HepG2 (cell line): ENCODE results near the gene OSBPL5. TPM values are rescaled to one million over a fixed set of nuclear protein-coding genes. Genes with fewer than 3 reads are reported as not detected.

Experiments used
- ATAC-seq: fragments of 200-7000 bp; cut with Tn5 transposase; 3 replicates; pipeline ENCODE4 v1.9.1; 2020; ENCODE audit warnings: mild to moderate bottlenecking, moderate library complexity
- BruUV-seq: library from RNA; stranded (reverse); fragments of 400-500 nt; replicated peaks from 2 replicates; lab custom pipeline; 2021; lab: Mats Ljungman, UMichigan
- CTCF ChIA-PET: fragments of 300-600 bp; formaldehyde crosslinking; extraction: SDS; loops from one replicate; lab custom pipeline; 2021; ENCODE audit warnings: low total read pairs, inconsistent platforms, low intra/inter-chr PET ratio; lab: Yijun Ruan, JAX
- POLR2A ChIA-PET: fragments of 350-600 bp; sonication (Branson Sonifier 250); formaldehyde crosslinking; loops from one replicate; lab custom pipeline; 2020; ENCODE audit warnings: antibody characterized with exemption, inconsistent platforms; lab: Yijun Ruan, JAX
- DNase-seq: peaks from one replicate; pipeline ENCODE4 v3.0.0-alpha.2; 2015; ENCODE audit warnings: low spot score
- FAIRE-seq: peaks from 3 replicates; lab custom pipeline; 2011; peaks lifted over from hg19 to GRCh38; lab: Jason Lieb, UNC
- H2AFZ ChIP-seq: one replicate; pipeline ENCODE4 v1.6.1; 2011; ENCODE audit warnings: low read length, inconsistent platforms
- H3K27ac ChIP-seq: fragments of 300-600 bp; 3 replicates; pipeline ENCODE4 v1.8.0; 2011; ENCODE audit warnings: mixed run types, mild to moderate bottlenecking, mixed read lengths, low read length, inconsistent platforms; ENCODE audit not compliant: insufficient read depth; ENCODE audit errors: extremely low read length
- H3K27me3 ChIP-seq, 2 experiments: fragments of 200-600 bp in 1 of 2; 2 replicates in 1 of 2; 3 replicates in 1 of 2; pipeline versions ENCODE4 v1.6.0 to v1.8.0; 2011; ENCODE audit warnings: low read length in 2 of 2, mild to moderate bottlenecking in 2 of 2, moderate library complexity in 2 of 2, inconsistent platforms in 1 of 2; ENCODE audit not compliant: insufficient read depth in 2 of 2, control insufficient read depth in 1 of 2
- H3K36me3 ChIP-seq, 2 experiments: fragments of 200-600 bp in 1 of 2; replicated peaks in 1 of 2; 2 replicates in 1 of 2; 3 replicates in 1 of 2; pipeline versions ENCODE4 v1.5.1 to v1.8.0; 2011; ENCODE audit warnings: low read length in 2 of 2, inconsistent platforms in 1 of 2; ENCODE audit not compliant: insufficient read depth in 2 of 2, control insufficient read depth in 1 of 2
- H3K4me1 ChIP-seq: 2 replicates; pipeline ENCODE4 v1.5.1; 2012; ENCODE audit warnings: low read length, inconsistent platforms; ENCODE audit not compliant: insufficient read depth
- H3K4me2 ChIP-seq: 2 replicates; pipeline ENCODE4 v1.6.0; 2011; ENCODE audit warnings: low read depth, low read length, inconsistent platforms
- H3K4me3 ChIP-seq, 3 experiments: fragments of 200-600 bp in 1 of 3; sonication (generic), shearing (Covaris generic) in 1 of 3; replicated peaks in 1 of 3; 2 replicates each; pipeline ENCODE4 v1.5.1; 2011 to 2016; ENCODE audit warnings: low read length in 3 of 3, inconsistent platforms in 2 of 3, low read depth in 2 of 3, mild to moderate bottlenecking in 2 of 3, control low read depth in 1 of 3, mixed read lengths in 1 of 3; ENCODE audit not compliant: insufficient read depth in 1 of 3
- H3K79me2 ChIP-seq: one replicate; pipeline ENCODE4 v1.6.1; 2011; ENCODE audit warnings: low read length, inconsistent platforms; ENCODE audit not compliant: insufficient read depth
- H3K9ac ChIP-seq: 2 replicates; pipeline ENCODE4 v1.6.0; 2011; ENCODE audit warnings: mild to moderate bottlenecking, low read depth, low read length, inconsistent platforms; ENCODE audit not compliant: insufficient read depth
- H3K9me3 ChIP-seq: 2 replicates; pipeline ENCODE4 v1.5.1; 2012; ENCODE audit warnings: mild to moderate bottlenecking, low read length
- H4K20me1 ChIP-seq: 2 replicates; pipeline ENCODE4 v1.6.0; 2011; ENCODE audit warnings: inconsistent platforms, mild to moderate bottlenecking, low read length, moderate library complexity; ENCODE audit not compliant: insufficient read depth
- BCLAF1 ChIP-seq: fragments of 450-650 bp; IDR thresholded peaks from 2 replicates; pipeline ENCODE4 v1.6.1; 2017; ENCODE audit warnings: mild to moderate bottlenecking
- MXD4 ChIP-seq: IDR thresholded peaks from 2 replicates; pipeline ENCODE4 v1.6.1; 2016; ENCODE audit warnings: mild to moderate bottlenecking, missing biosample characterization, missing genetic modification reagents
- ZNF17 ChIP-seq: sonication (generic); formaldehyde crosslinking; IDR thresholded peaks from 2 replicates; pipeline ENCODE4 v1.5.0; 2020; ENCODE audit warnings: mild to moderate bottlenecking, missing genetic modification reagents
- WGBS: methylation state at CpG from one replicate; pipeline ENCODE4 v1.1.6; 2017; ENCODE audit warnings: low lambda C conversion rate; 5-methylcytosine and 5-hydroxymethylcytosine counted together
- in situ Hi-C: cut with HindIII; loops from 2 replicates; pipeline ENCODE4 v1.10.0; 2017; ENCODE audit warnings: low pct_unique_long_range_greater_than_20kb; ENCODE audit not compliant: extremely low pct_ligation_motif_present
- intact Hi-C: fragments of 100-400 bp; cut with micrococcal nuclease; formaldehyde crosslinking; loops from one replicate; pipeline ENCODE4 v1.10.0; 2022; ENCODE audit not compliant: unreplicated experiment
- polyA plus RNA-seq, 8 experiments: library from polyadenylated mRNA; depleted of rRNA in 3 of 8; stranded (reverse) in 7 of 8; unstranded in 1 of 8; fragments of >200 nt; fragmentation: Illumina TruSeq in 4 of 8; extraction: Trizol in 4 of 8; gene quantifications; 2 replicates each; pipeline versions ENCODE4 v1.2.1 to v1.2.3, GENCODE V29; 2011 to 2016; ENCODE audit warnings: low read depth in 4 of 8, missing spikeins in 1 of 8, mixed read lengths in 1 of 8; ENCODE audit not compliant: insufficient read depth in 1 of 8
- total RNA-seq, 5 experiments: library from RNA; depleted of rRNA; stranded (reverse); fragments of >200 nt; fragmentation: Illumina TruSeq; extraction: Trizol; gene quantifications; 2 replicates each; pipeline ENCODE4 v1.2.3, GENCODE V29; 2016; ENCODE audit warnings: low read depth in 1 of 5

The OSBPL5 gene
- total and polyA plus RNA-seq, 2 of the 13 experiments (the other 11 are each of a cell fraction or from before 2014, with no cell fraction given) = not detected

GRCh38 chr11:3132831-3133260 lies 32.3 kb downstream of the OSBPL5 start:
- WGBS = 13% methylated on average over 3 of the region's 8 CpGs

More at GRCh38 chr11:3132831-3133260, 32.3 kb downstream of the OSBPL5 start:
- no peaks in the 10 kb centered on the region; the same call in 1 of the 2 replicates for H4K20me1 ChIP-seq
- ChIA-PET POLR2A (no interaction called here), CTCF (no interaction called here)
- peaks cover 10 to 52% of the 10 kb centered on the region in 2 experiments; a peak in 4 of 5 replicates for H3K27me3 ChIP-seq
- H3K9me3 ChIP-seq = no peaks in the 10 kb centered on the region
- no peak overlapping the region for H3K4me3 ChIP-seq
- intact Hi-C loops (no loop called here), in situ Hi-C loops (no loop called here)
- ATAC-seq = no peak
- H3K36me3 ChIP-seq = no peaks in the 10 kb centered on the region
- no peaks in the 10 kb centered on the region for H3K4me1 ChIP-seq
- no peaks in the 10 kb centered on the region for H3K79me2 ChIP-seq
- no TSS peak for BruUV-seq
- H3K9ac ChIP-seq = no peak overlapping the region
- H3K27ac ChIP-seq = no peak overlapping the region
- FAIRE-seq = no peak
- no peak for DNase-seq
- no peak overlapping the region for H2AFZ ChIP-seq
- no peak for TF ChIP-seq ZNF17 (CRISPR knock-in tag)
- no peak for TF ChIP-seq MXD4
- no peak for TF ChIP-seq BCLAF1
- no peak overlapping the region for H3K4me2 ChIP-seq
